ENCODE measurements around the gene FLT1.

Gene FLT1

GRCh38 chr13:28379371-28380083 is 115.4 kb downstream of the FLT1 start:
- no peak for DNase-seq (ENCODE audit: low read depth)

DNA sequence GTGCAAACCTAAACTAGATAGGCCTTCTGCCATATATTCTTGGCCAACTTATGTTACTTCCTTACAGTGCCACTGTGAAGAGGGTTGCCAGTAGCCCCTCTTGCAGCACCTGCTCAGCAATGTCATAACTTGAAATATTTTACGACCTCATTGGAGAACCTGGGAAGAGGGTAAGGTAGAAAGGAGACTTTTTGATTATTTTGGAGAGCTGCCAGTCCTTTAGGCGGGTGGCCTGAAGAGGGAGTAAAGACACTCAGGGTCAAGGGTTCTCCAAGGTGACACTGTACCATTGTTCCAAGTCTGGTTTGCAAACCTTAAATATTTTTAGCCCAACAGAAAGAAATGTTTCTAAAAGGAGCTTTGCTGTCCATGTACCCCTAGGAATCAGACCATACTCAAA is 118.3 kb downstream of the FLT1 start:
- DNase-seq (ENCODE audit: low read depth): no peak

DNA sequence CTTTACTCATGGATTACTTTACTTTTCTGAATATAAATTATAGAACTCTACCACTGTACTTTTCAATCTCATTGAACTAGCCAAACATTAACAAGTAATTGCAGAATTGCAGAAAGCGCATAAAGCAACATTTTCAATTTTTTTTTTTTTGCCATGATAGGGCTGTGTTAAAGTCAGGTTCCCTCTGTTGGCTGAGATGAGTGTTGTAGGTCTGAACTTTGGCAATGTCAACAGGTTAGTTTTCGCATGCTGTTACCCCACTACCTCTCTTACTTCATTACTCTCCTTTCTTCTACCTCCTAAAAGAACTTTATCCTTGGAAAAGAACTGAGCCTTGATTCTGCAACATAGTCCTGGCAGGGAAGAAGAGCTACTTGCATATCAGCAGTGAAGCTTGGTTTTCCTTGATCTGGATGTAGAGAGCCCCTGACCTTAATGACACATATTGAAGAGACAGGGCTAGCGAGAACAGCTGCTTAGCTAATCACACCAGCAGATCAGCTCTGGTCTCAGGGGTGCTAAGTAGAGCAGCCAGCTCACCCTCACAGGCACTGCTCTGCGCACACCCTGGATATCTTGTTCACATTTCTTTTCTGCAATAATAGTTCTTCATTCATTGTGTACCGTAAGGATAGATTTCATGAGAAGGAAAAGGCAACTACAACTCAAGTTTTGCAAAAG is 119.5 kb downstream of the FLT1 start:
- no peak for DNase-seq (ENCODE audit: low read depth)

DNA sequence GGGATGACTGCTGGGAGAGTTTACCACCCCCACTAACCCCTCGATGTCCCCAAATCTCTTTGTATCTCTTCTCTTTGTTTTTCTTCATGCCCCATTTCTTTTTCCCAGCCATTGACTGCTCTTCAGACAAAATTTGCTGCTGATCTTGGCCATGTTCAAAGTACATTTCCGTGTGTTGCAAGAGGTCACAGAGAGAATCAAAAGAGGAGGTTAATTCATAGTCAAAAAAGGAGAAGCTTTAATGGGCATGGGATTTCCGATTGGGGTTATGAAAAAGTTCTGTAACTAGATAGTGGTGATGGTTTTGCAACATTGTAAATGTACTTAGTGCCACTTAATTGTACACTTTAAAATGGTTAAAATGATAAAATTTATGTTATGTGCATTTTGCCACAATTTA is 121.1 kb downstream of the FLT1 start:
- no peak for DNase-seq (ENCODE audit: low read depth)

DNA sequence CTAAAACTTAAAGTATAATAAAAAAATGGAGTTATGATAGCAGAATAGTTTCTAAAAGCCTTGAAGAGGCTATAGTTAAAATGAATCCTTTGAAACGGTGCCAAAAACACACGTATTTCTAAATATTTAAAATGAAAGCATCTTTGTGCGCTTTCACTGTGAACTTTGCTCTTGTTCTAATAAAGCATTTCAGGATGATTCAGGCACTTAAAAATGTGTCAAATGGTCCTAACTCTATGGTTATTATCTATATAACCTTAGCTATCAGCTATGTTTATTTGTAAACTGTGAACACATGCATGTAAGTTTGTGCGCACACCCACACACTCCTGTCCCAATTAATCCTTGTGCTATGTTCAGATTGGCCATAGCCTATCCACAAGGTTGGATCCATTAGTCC is 124.5 kb downstream of the FLT1 start:
- DNase-seq (ENCODE audit: low read depth): no peak

DNA sequence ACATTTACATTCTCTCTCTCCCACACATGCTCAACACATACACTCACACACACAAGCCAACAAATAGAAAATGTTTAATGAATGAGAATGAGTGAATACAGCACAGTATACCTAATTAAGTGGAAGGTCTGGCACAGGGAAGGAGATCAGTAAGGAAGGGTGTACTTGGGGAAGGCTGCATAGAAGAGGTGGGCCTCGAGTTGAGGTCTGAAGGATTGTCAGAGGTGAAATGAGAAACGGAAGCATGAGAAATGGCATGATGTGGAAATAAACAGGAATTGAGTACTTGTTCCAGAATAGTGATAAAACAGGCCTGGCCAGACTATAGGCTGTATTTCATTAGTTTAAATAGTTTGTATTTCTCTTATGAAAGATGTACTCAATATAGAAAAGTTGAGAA is 136.2 kb downstream of the FLT1 start:
- DNase-seq (ENCODE audit: low read depth): no peak

DNA sequence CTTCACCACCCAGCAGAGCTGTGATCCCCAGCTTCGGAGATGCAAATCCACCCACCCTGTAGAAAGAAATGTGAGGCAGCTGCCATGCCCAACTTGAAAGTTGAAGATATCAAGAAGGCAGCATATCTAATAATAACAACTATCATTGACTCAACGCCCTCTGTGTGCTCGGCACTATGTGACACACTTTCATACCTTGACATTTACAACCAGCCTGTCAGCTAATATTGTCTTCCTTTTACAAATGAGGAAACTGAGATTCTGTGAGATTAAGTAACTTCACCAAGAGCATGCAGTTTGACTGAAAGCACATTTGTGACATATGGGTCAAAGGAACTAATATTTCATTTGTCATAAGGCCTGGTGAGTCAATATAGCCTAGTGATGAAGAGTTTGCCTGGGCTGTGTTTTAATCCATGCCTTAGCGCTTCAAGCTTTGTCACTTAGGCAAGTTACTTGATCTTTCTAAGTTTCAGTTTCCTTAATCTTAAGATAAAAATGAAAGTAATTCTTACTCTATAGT is 137.0 kb downstream of the FLT1 start:
- DNase-seq (ENCODE audit: low read depth): no peak

DNA sequence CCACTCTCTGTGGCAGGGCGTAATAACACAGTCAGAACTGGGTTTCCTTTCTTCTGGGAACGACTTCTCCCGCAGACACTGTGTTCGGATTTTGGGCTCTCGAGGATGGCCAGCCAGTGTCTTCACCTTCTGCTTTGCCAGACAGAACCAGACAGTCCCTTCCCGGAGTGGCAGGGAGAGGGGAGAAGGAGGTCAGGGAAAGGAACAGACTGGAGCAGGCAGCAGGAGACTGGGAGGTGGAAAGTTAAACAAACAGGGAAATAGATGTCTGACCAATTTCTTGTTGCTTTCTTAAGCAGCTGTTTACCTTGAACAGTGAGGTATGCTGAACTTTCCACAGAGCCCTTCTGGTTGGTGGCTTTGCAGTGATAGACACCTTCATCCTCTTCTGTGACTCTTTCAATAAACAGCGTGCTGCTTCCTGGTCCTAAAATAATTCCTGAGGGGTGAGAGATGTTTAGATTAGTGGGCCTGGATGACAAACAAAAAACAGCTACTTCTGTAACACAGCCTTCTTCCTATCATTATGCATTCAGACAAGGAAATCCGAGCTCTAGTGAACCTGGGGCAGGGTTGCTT is 137.6 kb downstream of the FLT1 start:
- no peak for DNase-seq (ENCODE audit: low read depth)

DNA sequence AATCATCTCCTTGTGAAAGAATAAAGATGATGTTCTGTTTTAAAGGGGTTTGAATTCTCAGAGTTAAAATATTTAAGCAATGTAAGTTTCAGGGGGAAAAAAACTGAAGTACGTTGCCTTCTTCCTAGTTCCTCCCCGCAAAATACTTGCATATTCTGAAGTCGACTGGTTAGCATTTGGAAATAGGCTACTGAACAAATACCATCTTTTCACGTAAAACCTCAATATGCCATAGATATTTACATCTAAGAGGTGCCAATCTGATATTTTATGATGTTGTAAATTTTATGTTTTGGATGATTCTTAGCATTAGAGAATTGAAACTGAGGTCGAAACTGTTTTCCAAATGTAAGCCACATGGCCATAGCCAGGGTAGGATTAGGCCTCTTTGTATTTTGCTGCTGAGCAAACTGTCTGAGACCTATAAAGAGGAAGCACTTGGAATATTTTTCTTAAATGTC is 138.3 kb downstream of the FLT1 start:
- DNase-seq (ENCODE audit: low read depth): no peak

DNA sequence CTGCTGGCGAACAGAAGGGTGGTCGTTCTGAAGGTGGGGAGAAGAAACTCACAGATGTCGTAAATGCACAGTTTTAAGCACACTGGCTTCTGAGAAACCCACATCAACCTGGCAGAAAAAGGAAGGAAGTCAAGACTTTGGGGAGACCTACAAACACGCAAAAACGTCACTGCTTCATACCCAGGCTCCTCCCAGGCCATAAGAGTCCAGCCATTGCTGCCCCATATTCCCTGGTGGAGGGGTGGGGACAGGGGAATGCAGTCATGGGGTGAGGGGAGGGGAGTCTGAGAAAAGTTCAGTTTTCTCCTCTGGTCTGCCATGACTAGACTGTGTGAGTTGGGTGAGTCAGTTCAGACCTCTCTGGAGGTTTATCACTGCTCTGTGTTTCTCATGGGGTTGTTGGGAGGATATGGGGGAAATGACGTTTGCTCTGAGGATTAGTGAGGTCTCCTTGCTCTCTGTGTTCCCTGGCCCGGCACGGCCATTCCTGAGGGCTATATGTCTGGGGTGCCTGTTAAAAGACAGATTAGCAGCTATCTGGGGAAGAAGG is 139.0 kb downstream of the FLT1 start:
- no peak for DNase-seq (ENCODE audit: low read depth)

GRCh38 chr13:28355046-28355821 is 139.7 kb downstream of the FLT1 start:
- no peak for DNase-seq (ENCODE audit: low read depth)

DNA sequence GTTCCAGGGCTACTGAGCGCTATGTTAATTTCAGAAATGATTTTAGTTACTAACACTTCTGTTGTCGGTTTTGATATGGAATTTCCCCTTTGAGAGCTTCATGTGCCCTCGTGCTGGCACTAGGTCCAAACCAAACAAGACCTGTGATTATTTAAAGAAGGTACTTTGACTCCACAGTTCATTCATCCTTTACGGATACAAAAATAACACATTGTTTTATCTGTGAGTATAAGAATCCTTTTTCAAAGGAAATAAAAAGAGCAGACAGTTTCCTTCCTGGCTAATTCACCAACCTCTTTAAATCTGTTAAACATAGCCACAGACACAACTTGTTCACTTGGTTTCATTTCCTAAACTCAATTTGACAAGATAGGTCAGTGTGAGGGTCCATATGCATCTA is 141.2 kb downstream of the FLT1 start:
- no peak for DNase-seq (ENCODE audit: low read depth)

DNA sequence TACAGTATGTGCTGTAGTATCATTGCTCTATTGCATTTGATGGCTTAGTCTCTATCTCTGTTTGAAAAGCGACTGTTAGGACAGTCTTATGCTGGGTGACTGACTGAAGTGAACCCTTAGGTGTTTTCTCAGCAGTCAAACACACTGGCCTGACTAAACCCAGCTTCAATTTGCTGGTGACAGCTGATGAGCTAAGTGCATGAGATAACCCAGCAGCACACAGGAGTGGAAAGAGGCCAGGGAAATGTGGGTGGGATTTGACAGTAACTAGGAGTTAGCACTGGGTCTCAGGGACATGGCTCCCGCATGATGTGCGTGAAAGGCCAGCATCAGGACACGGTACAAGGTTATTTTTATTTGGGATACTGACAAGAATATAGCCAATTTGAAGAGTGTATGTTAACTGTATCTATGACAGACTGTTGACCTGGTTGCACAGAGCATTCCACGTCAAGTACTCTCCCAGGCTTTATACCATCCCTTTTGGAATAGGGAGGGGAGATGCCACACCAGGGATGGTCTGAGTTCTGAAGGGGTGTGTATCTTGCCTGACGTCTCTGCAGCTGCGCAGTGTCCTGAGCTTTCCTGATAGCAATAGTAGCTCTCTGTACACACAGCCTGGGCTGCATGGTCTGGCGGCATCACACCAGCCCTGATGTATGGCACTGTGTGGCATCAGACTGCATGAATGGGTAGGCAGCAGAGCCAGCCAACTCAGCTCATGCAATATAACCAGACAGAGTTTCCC is 144.8 kb downstream of the FLT1 start:
- DNase-seq (ENCODE audit: low read depth): no peak

GRCh38 chr13:28349371-28349770 is 145.6 kb downstream of the FLT1 start:
- DNase-seq (ENCODE audit: low read depth): no peak

DNA sequence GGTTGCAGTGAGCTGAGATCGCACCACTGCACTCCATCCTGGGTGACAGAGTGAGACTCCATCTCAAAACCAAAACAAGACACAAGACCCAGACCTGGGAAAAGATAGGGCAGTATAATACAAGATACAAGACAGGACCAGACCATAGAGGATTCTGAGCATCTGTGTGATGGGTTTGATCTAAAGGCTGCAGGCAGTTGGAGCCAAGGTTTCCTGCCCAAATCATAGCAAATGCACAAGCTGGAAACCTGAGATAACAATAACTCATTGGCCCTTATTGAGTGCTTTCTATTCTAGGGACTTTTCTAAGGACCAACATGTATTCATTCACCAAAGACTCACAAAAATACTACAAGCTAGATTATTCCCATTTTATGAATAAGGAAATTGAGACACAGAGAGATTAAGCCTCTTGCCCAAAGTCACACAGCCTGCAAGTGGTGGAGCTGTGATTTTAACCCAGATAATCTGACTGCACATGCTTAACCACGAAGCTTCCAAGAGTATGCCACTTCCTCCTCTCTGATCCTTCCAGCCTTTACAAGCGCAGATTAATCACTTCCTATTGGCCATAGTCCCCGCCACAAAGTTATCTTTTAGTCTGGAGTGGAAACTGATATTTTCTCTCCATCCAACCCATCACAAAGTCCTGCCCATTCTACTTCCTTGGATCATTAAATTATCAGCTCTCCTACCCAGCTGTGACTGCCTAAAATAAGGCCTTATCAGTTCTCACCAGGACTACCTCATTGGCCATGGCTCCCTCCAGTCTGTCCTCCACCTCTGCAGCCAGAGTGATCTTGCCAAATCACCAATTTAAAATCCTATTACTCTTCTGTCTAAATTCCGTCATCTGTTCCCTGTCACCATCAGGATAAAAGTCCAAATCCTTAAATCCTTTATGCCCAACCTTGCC is 147.2 kb downstream of the FLT1 start:
- DNase-seq (ENCODE audit: low read depth): no peak

DNA sequence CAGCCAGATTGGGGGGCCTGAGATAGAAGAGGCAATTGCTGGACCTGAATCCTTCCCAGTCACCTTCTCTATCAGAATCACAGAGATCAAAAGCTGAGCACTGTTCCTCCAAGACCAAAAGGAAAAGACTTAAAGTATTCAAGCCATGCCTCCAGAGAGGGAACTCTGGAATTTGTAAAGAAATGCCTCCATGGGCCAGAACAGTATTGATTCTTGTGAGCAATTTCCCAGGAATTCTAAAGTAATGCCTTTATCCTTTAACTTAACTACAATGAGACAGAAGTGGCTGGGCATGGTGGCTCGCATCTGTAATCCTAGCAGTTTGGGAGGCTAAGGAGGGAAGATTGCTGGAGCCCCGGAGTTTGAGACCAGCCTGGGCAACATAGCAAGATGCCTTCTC is 148.8 kb downstream of the FLT1 start:
- DNase-seq (ENCODE audit: low read depth): no peak

DNA sequence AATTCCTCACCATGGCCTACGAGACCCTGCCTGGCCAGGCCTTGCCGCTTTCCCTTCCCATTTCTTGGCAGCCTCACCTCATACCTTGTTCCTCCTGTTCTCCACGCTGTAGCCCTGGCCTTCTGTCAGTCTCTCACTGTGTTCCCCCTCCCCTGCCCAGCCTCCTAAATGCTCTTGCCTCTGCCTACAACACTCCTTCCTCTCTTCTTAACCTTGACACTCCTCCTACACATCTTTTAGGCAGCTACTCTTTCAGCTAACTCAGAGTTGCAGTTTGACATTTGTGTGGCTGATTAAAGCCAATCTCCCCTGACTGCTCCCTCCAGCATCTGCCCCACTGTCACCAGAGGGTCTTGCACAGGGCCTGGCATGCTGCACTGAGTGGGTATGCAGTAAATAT is 150.8 kb downstream of the FLT1 start:
- DNase-seq (ENCODE audit: low read depth): no peak

GRCh38 chr13:28342251-28342650 is 152.7 kb downstream of the FLT1 start:
- DNase-seq (ENCODE audit: low read depth): no peak

- no peak for DNase-seq (ENCODE audit: low read depth)
Observed at GRCh38 chr13:28340272-28340793, 154.6 kb downstream of the FLT1 start.

- DNase-seq (ENCODE audit: low read depth): no peak
Observed at GRCh38 chr13:28339419-28339818, 155.5 kb downstream of the FLT1 start.
